Heart left ventricle (tissue), 13 donors: Measurements from ENCODE around the gene ELOVL2.

ENCODE experiments used
- CTCF ChIP-seq, 12 donors: fragments of 200-600 bp; sonication (generic) in 4 of 12; IDR thresholded peaks; one replicate each; pipeline versions ENCODE4 v1.5.0 to v1.8.0; 2018 to 2022; ENCODE audit warnings: antibody characterized with exemption in 12 of 12, mild to moderate bottlenecking in 5 of 12
- POLR2A ChIP-seq, 2 donors: fragments of 450-650 bp; IDR thresholded peaks; one replicate each; pipeline ENCODE4 v1.6.1; 2017; ENCODE audit warnings: antibody characterized with exemption in 2 of 2, mild to moderate bottlenecking in 2 of 2, moderate library complexity in 2 of 2
- donor health status: ischemic (EF 13 %, LVEDD 7.1; RV severe dilation, severe dysfunction).
- donor health status: DM: no; HTN: yes; CAD: no.
- donor health status: DM: no; HTN: no; CAD: no.
- donor health status: ischemic (EF 25% LVEDD 6.9; RV normal size, moderate dysfunction).
- donor health status: ischemic (EF 25% LVEDD 5.7; RV mildly dilated, moderate dysfunction).
- donor health status: ischemic (EF 35%, LVEDD 5.7; RV mildly dilated, moderate dysfunction).
- donor health status: nonischemic (EF 11% LVEDD 7.7; RV severe dilation, severe dysfunction).
- donor health status: DM: yes; HTN: yes; CAD: no.
- donor health status: PGD.
- donor health status: ischemic (EF 29% LVEDD 5.4; RV normal size, mild dysfunction).
- donor health status: nonischemic (EF 23%, LVEDD 6.1; RV moderate dilation, normal function).

- TF ChIP-seq CTCF (IDR thresholded peaks at IDR 0.05) (no peak), POLR2A (IDR thresholded peaks at IDR 0.05) (no peak)
Measured at GRCh38 chr6:11054722-11055121, 10.6 kb upstream of the ELOVL2 start.
